GM19395 (cell line): ENCODE results near the gene PPM1B.
"Not testable (repeated sequence)": the region's sequence is repeated elsewhere in the genome, so short reads cannot be mapped to it uniquely, and the experiment has no call there.

Source experiments
- ATAC-seq: cut with Tn5 transposase; IDR thresholded peaks from one replicate; pipeline ENCODE4 v1.9.1; 2021; ENCODE audit warnings: mild to moderate bottlenecking, moderate library complexity; ENCODE audit not compliant: unreplicated experiment

The PPM1B gene

GRCh38 chr2:44195714-44196113 lies 27.0 kb downstream of the PPM1B start:
- ATAC-seq = no peak

- ATAC-seq = no peak
Measured at GRCh38 chr2:44197816-44198215, 29.1 kb downstream of the PPM1B start.

- no peak for ATAC-seq
Measured at GRCh38 chr2:44200011-44200410, 31.3 kb downstream of the PPM1B start.

- no peak for ATAC-seq
Measured at GRCh38 chr2:44200759-44201158, 32.1 kb downstream of the PPM1B start.

- no peak for ATAC-seq
Measured at GRCh38 chr2:44201648-44202165, 33.0 kb downstream of the PPM1B start.

- ATAC-seq = no peak
Measured at GRCh38 chr2:44203542-44203941, 34.9 kb downstream of the PPM1B start.

- ATAC-seq = no peak
Measured at GRCh38 chr2:44205169-44205568, 36.5 kb downstream of the PPM1B start.

- ATAC-seq = no peak
Measured at GRCh38 chr2:44207102-44207501, 38.4 kb downstream of the PPM1B start.

GRCh38 chr2:44207648-44208047 lies 39.0 kb downstream of the PPM1B start:
- ATAC-seq = not testable (repeated sequence)

- no peak for ATAC-seq
Measured at GRCh38 chr2:44210362-44210761, 41.7 kb downstream of the PPM1B start.

GRCh38 chr2:44211183-44211582 lies 42.5 kb downstream of the PPM1B start:
- ATAC-seq = no peak

GRCh38 chr2:44212302-44212701 lies 43.6 kb downstream of the PPM1B start:
- no peak for ATAC-seq

GRCh38 chr2:44215827-44216226 lies 47.2 kb downstream of the PPM1B start:
- ATAC-seq = no peak

GRCh38 chr2:44218771-44219170 lies 50.1 kb downstream of the PPM1B start:
- no peak for ATAC-seq

- ATAC-seq = no peak
Measured at GRCh38 chr2:44226753-44227152, 58.1 kb downstream of the PPM1B start.

- ATAC-seq = no peak
Measured at GRCh38 chr2:44230378-44230777, 61.7 kb downstream of the PPM1B start.

- no peak for ATAC-seq
Measured at GRCh38 chr2:44233450-44234128, 64.9 kb downstream of the PPM1B start.

GRCh38 chr2:44237221-44237620 lies 68.5 kb downstream of the PPM1B start:
- no peak for ATAC-seq

GRCh38 chr2:44242904-44243303 lies 74.2 kb downstream of the PPM1B start:
- ATAC-seq = no peak

GRCh38 chr2:44244135-44244871 lies 75.6 kb downstream of the PPM1B start:
- no peak for ATAC-seq

GRCh38 chr2:44245083-44245861 lies 76.6 kb downstream of the PPM1B start:
- ATAC-seq = no peak

GRCh38 chr2:44246436-44246835 lies 77.8 kb downstream of the PPM1B start:
- no peak for ATAC-seq
